GM18505 (cell line): ENCODE data around the gene PSMD14.
"Not testable (repeated sequence)": the region's sequence is repeated elsewhere in the genome, so short reads cannot be mapped to it uniquely, and the experiment has no call there.

Experiments
- ATAC-seq: cut with Tn5 transposase; IDR thresholded peaks from one replicate; pipeline ENCODE4 v1.9.1; 2021; ENCODE audit not compliant: unreplicated experiment
- POLR2A ChIP-seq: IDR thresholded peaks from 4 replicates; pipeline ENCODE4 v1.6.1; 2011; ENCODE audit warnings: borderline replicate concordance; ENCODE audit not compliant: insufficient read depth, insufficient read length; ENCODE audit errors: extremely low read depth

PSMD14 gene

GRCh38 chr2:161308178-161308955 lies at the start of gene PSMD14:
PSMD14 (plus strand) TSS chr2:161308425; CDS start chr2:161318826, 10,401 bp downstream.
- ATAC-seq, result peak; percentile 96
- TF ChIP-seq POLR2A, result peak; percentile 97

DNA sequence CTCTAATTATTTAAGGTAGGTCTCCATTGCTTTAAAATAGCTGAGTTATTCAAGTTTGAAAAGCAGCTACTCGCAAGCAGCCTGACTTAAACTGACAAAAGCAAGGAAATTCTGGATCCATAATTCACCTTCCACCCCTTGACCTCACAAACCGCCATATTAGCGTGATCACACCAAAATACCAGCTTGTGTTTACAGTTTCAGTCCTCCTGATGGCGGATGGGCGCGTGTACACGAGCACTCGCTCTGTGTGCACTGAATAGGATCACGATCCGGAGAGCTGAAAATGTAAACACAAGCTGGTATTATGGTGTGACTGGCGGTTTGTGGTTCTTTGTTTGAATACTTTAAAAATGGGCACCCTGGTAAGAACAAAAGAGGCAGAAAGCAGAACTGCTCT lies 42.4 kb upstream of the PSMD14 start:
- no peak for TF ChIP-seq POLR2A
- no peak for ATAC-seq

DNA sequence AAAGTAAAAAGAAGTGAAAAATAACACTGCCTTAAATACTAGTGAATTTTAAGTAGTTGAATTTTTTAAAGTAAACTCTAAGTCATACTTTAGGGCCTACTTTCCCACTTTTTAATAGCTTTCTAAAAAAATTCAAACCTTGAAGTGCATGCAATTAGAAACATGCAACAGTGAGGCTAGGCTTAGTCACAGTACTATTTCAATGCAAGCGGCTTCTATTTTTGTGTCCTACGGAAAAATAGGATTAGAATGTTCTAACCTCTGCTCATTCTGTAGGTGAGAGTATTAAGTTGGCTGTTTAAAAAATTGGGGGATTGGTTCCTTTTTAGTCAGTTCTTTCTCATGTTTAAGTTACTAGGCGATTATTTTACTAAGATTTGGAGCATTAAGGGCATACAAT lies 39.1 kb upstream of the PSMD14 start:
- ATAC-seq, result no peak
- TF ChIP-seq POLR2A, result no peak

- no peak for TF ChIP-seq POLR2A
- peak; percentile 73 for ATAC-seq
Observed at GRCh38 chr2:161273038-161273760, 35.0 kb upstream of the PSMD14 start.

GRCh38 chr2:161278564-161279229 lies 29.5 kb upstream of the PSMD14 start:
- not testable (repeated sequence) for ATAC-seq

GRCh38 chr2:161279230-161279815 lies 28.9 kb upstream of the PSMD14 start:
- not testable (repeated sequence) for ATAC-seq

DNA sequence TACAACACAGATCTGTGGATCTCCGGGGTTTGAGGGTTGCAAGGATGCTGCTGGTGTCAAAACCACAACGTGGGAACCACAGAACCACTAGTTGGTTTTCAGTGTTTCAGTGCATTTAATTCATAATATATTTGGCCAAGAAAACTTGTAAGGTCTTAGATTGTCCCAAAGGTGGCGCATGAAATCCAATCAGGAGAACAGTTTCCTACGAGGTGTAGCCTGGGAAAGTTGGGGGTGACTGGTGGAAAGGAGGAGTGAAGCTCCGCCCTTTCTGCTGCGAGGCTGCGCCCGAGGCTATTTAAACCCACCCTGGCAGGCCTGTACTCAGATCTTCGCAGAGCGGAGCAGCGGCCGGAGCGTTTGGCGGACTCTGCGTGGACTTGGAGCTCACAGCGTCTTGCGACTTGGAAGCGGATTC lies 27.3 kb upstream of the PSMD14 start:
- ATAC-seq, result not testable (repeated sequence)

DNA sequence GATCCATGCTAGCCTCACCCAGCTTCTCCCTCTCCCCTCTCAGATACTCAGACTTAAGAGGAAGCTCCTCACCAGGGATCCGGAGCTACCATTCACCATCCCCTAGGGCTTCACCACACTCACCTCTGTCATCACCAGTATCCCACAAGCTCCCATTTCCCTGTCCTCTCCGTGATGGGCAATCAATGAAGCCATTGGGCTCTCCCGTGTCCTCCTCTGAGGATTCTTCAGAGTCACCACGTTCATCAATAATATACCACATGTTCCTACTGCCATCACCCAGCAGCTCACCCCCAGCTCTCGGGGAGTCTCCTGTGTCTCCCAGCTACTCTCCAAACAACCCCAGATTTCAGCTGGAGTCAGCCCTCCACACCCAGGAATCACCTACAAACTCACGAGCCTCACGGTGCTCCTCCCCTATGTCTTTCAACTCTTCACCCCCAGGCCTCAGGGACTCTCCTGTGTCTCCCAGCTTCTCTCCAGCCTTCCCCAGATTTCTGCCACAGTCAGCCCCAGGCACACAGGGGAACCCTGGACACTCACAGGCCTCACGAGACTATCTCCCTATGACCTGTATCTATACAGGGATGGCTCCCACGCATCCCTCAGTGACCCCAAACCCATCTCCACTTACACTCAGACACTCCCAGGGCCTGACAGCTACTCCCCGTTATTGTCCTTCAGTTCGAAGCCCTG lies 26.5 kb upstream of the PSMD14 start:
- not testable (repeated sequence) for ATAC-seq

GRCh38 chr2:161282311-161282644 lies 25.9 kb upstream of the PSMD14 start:
- ATAC-seq, result not testable (repeated sequence)

DNA sequence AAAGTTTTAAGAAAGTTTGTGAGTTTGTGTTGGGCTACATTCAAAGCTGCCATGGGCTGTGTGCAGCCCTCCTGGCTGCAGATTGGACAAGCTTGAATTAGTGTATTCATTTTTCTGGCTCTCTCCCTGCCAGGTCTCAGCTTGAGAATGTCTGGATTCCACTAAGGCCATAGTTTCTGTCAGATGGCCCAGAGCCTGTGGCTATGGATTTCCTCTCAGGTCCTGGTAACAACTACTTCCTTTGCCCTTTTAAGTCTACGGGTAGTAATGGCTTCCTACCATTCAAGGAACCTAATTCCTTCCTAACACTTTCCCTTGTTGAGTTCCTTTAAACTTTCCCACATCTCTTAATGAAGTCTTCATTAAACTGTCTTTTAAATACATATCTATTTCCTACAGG lies 24.3 kb upstream of the PSMD14 start:
- no peak for ATAC-seq
- no peak for TF ChIP-seq POLR2A

DNA sequence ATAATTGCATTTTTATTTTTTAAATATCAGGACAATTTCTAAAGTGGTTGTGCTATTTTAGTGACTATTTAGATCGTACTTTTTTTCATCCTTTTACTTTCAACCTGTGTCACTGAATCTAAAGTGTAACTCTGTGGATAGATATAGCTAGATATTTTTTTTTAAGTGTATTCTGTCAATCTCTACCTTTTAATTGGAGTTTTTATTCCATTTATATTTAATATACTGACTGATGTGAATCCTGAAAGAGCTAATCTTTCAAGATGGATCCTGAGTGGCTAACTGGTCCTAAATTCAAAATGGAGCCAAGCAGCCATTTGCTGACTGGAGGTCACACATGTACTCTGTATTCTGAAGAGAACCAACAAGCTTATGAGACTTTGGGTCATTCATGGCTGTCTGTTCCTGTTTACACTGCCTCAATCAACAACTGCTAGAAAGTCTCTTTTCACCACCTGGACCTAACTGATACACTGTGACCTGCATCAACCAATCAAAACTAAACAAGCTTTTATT lies 4.6 kb upstream of the PSMD14 start:
- TF ChIP-seq POLR2A, result no peak
- no peak for ATAC-seq

DNA sequence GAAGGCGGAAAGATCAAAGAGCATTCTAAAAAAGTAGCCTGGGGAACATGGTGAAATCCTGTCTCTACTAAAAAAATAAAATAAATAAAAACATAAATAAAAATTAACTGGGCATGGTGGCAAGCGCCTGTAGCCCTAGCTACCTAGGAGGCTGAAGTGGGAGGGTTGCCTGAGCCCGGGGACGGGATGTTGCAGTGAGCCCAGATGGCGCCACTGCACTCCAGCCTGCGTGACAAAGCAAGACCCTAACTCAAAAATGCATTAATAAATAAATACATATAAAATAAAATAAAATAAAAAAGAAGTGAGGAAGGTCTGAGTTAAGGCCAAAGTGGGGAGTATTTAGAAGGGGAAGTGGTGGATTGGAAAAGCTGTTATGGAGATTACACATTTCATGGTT lies 1.3 kb upstream of the PSMD14 start:
- no peak for TF ChIP-seq POLR2A
- ATAC-seq, result no peak

DNA sequence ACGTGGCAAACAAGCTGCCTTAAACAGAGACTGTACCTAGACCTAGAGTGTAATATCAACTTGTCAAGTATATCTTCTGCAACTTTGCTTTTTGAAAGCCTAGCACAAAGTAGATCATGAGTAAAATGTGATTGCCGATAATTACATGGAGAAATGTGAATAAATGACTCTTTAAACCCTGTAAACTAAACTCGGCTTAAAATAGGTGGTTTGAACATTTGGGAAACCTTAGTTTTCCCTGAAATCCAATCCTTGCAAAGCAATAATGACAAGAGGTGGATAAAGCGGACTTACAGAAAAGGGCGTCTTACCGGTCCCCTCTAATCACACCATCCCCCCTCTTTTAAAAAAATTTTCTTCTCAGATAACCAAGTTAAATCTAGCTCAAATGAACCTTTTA lies 549 bp upstream of the PSMD14 start:
- no peak for TF ChIP-seq POLR2A
- no peak for ATAC-seq
